ENCODE measurements around the gene BDH2.

The BDH2 gene

DNA sequence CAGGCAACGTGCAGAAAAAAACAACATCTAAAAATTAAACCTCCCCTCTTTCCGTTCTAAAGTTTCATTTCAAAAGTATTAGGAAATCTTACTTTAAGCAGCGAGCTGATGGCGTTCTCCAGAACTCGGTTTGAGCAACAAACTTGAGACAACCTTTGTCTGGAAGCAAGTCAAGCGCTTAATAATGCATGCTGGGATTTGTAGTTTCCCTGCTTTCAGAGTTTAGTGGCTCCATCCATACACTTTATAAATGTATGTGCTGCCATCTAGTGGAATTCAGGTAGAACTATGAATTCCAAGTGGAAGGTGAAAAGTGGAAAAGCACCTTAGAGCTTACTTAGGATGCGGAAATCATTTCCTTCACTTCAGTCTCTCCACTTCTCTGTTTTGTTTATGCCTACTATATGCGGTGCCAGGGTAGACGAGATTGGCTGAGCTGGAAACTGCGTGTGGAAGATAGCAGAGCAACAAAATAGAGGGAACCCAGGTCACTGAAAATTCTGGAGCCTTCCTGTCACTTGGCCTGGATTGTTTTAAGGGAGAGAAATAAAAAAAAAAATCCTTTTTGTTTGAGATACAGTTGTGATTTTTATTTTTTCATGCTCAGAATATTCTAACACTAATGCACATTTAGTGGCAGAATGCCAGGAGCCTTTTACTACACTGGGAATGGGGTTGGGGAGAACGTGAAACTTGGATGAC lies at the start of gene BDH2:
BDH2 (minus strand) TSS at position 144 of the 702 bp plus-strand sequence. CDS start 3,580 bp downstream, outside the sequence.
- peak; percentile 83 for DNase-seq

DNA sequence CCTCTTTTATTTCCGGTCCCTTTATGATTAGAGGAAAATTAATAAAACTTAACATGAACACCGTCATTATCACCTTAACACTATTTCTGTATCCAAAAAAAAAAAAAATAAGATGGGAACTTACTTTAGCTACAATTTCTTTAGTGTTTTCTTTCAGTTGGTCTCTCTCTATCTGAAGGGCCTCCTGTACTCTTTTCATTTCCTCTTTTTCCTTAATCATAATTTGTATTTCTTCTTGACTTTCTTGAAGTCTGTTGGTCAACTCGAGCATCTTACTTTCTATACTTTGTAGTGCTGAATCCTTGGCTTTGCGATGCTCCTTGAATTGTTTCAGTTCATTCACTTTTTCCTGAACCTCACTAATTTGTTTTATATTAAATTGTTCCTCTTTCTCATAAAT lies 45.3 kb upstream of the BDH2 start:
- DNase-seq = no peak

GRCh38 chr4:103137446-103137827 lies 37.8 kb upstream of the BDH2 start:
- DNase-seq = no peak

GRCh38 chr4:103136671-103137445 lies 37.2 kb upstream of the BDH2 start:
- no peak for DNase-seq

DNA sequence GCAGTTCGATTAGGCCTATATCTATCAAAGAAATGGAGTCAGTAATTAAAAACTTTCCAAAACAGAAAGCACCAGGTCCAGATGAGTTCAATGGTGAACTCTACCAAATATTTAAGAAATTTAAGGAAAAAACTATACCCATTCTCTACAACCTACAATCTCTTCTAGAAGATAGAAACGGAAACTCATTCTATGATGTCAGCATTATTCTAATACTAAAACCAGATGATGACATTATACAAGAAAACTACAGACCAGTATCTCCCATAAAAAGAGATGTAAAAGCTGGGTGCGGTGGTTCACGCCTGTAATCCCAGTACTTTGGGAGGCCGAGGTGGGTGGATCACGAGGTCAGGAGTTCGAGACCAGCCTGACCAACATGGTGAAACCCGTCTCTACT lies 29.5 kb upstream of the BDH2 start:
- no peak for DNase-seq

DNA sequence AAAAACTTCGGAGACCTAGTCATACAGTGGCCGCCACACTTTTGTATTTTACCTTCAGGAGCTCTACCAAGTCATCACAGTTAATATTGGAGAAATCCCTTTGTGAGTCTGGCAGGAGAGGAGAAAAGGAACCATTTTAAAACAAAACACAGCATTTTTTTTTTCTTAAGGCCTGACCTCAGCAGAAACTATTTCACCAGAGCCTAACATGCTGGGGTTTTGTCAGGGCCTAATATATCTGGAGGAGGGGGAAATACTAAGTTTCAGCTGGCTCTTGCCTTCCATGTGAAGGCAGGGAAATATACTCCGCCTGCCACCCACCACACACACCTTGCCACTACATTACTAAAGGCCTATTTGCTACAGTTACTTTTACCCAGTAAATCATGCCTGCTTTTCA lies 26.5 kb upstream of the BDH2 start:
- no peak for DNase-seq

DNA sequence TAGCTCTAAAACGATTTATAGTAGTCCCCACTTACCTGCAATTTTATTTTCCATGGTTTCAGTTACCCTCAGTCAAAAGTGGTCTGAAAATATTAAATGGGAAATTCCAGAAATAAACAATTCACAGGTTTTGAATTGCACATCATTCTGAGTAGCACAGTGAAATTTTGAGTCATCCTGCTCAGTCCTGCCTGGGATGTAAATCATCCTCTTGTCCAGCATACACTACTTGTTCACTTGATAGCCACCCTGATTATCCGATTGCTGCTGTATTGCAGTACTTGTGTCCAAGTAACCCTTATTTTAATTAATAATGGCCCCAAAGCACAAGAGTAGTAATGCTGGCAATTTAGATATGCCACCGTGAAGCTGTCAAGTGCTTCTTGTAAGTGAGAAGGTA lies 23.5 kb upstream of the BDH2 start:
- no peak for DNase-seq

DNA sequence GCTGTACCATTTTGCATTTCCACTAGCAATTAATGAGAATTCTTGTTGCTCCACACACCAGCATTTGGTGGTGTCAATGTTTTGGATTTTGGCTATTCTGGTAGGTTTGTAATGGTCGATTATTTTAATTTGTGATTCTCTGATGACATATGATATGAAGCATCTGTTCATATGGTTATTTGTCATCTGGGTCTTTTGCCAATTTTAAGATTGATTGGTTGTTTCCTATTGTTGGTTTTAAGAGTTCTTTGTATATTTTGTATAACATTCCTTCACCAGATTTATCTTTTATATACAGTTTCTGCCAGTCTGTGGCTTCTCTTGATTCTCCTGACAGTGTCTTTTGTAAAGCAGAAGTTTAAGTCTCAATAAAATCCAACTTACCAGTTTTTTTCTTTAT lies 18.5 kb upstream of the BDH2 start:
- DNase-seq = no peak

GRCh38 chr4:103111598-103111997 lies 12.0 kb upstream of the BDH2 start:
- DNase-seq = no peak

GRCh38 chr4:103108542-103108941 lies 8.9 kb upstream of the BDH2 start:
- no peak for DNase-seq

GRCh38 chr4:103105558-103106356 lies 6.1 kb upstream of the BDH2 start:
- DNase-seq = no peak

DNA sequence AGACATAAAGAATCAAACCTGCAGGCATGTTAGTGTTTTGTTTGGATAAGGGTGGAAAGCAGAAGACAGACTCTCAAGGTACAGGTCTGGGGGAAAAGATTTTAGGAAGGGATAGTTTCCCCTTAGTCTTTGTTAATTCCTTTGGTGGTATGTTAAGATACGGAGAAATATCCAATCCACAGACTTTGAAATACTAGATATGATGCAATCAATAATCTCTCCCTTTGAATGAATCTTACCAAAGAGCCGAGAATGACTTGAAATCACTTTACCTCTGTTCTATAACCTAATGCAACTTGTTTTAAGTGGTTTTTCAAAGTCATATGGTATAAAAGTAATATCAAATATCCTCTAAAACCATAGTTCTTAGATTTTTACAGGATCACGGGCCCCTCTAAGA lies 5.3 kb upstream of the BDH2 start:
- DNase-seq = no peak

DNA sequence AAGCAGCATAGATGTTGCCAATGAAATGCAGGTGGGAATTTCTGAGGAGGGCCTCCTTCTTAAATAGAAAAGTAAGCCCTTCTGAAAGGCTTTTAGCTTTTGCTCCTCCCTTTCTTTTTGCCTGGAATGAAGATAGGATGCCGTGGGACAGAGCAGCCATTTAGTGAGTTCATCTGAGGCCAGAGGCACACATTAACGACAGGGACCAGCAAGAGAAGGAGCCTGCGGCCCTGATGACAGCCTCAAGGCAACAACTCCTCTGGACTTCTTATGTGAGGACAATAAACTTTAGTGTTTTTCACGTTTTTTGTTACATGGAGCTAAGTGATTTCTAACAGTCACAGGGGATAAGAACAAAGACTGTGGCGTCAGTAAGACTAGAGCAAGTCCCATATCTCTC lies 1.1 kb upstream of the BDH2 start:
- DNase-seq = no peak

DNA sequence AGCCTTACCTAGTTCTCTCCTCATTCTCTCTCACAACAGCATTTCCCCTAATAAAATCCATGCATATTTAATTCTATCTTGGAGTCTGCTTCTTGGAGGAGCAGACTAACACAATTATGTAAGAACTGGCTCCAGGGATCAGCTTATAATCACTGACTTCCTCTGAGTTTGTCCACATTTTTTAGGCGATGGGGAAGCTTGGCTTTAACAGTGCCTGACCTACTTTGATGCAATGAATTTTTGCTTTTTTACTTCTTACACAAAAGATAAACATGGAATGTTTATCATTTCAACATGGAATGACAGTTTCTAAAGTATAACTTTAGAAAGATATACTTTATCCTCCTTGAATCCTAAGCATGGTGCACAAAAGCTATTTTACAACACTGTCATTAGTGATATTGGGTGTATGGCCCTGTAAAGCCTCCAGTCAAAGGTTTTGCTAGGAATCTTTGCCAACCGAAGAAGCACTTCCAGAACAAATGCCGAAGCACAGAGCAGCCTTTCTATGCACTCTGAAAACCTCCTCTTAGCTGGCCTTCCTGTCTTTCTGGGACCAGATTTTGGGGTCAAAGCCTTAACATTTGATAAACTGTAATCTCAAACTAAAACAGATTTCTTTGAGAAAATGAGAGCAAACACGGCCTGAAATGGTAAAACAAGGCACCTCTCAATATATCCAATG lies 736 bp downstream of the BDH2 start:
- DNase-seq = no peak

GRCh38 chr4:103098341-103098740 lies 1.3 kb downstream of the BDH2 start:
- no peak for DNase-seq

DNA sequence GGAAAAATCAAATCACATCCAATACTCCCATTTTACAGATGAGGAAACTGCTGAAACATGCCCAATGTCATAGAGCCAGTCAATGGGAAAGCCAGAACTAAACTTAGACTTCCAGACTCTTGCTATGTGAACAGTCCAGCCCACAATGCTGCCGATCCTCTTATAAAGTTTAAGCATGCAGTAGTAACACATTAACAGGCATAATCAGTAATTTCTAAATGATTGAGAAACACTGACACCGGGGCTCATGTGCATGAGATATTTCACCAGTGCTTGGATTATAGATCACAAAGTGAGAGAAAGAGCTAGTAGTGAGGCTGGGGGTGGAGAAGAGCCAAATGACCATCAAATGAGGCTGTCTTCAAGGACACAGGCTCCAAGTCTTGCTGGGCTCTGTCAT lies 2.5 kb downstream of the BDH2 start:
- DNase-seq = no peak

DNA sequence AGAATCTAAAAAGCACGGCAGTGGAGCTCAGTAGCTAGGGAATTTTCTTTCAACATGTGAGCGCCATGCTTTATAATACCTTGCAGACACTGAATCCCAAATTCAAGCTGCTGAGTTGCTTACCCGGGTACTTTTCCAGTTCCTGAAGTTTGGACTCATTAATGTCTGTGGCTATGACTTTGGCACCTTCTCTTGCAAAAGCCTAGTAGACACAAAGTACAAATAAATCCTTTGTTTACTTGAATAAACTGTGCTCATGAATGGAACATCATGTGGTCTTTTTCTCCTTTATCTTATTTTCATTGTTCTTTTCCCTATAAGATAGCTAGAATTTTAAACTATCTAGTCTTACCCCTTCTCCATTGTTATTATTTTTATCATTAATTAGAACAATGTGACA lies 4.6 kb downstream of the BDH2 start:
- DNase-seq = no peak

- DNase-seq = no peak
Measured at GRCh38 chr4:103092245-103092644, 7.4 kb downstream of the BDH2 start.

DNA sequence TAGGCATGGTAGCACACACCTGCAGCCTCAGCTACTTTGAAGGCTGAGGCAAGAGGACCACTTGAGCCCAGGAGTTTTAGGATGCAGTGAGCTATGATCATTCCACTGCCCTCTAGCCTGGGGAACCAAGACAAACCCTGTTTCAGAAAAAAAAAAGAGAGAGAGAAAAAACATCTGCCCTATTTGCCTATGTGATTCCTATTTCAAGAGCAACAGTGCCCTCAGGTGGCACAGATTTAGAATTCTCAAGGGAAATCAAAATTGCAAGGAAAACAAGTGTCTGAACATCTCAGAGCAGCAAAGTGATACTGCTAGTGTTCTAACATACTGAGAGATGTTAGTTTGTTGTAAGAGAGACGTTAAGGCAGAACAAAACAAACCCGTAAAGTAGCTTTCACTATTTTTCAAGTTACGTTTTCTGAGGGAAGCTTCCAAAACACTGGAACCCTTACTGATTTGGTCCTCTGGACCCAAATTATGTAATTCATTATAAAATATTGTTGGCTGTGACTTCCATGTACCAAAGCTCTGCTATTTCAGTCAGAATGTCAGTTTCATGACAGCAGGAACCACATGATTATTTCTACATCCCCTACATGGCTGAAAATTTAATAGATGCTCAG lies 7.9 kb downstream of the BDH2 start:
- peak; percentile 81 for DNase-seq

DNA sequence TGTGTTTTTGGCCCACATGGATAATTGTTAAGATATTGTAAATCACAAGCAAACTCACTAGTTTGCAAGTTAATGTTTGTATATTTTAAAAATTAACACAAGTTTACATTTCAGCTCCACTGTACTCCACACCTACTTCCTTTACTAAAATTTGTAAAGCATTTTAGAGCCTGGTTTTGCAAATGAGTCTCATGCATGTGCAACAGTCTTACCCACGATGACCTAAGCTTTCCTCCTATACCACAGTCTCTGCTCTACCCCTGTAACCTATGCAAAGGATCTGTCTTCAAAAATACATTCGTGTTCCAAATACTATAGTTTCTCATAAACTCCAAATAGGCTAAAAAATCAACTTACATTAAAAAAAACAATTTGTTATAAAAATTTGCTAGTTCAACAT lies 10.2 kb downstream of the BDH2 start:
- DNase-seq = no peak

- no peak for DNase-seq
Measured at GRCh38 chr4:103086551-103086950, 13.1 kb downstream of the BDH2 start.

DNA sequence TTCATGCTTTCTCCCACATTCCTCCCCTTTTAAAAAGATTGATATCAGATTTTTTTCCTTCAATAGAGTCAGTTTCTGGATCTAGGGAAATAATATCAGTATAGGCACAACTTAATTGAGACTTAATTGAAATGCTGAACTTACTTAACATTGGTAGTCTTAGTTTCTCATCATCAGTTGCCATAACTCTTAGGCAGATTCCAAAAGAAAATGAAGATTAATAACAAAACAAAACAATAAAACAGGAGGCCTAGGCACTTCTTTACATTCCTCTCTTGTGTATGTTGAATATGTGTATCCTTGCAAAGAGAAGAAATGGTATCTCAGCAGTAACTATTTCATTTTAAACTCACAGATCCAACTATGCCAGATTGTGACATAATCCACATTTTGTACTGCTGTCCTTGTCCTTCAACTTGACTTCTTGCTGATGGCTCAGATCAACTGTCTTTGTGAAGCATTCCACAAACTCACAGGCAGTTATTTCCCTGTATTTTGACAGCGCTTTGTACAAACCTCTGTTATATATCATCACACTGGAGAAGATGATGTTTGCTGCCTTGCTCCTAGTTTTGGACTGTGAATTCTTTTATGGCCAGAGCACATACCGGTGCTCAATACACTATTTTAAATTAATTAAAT lies 14.0 kb downstream of the BDH2 start:
- no peak for DNase-seq

Measured in NCI-H1436 (cell line).